NK-92 (cell line): ENCODE data around the gene AGPS.
"Not testable (repeated sequence)": the region's sequence is repeated elsewhere in the genome, so short reads cannot be mapped to it uniquely, and the experiment has no call there.

Experiments used
- DNase-seq: peaks from one replicate; lab custom pipeline; 2025; ENCODE audit not compliant: unreplicated experiment; lab: John Stamatoyannopoulos, UW

The AGPS gene

DNA sequence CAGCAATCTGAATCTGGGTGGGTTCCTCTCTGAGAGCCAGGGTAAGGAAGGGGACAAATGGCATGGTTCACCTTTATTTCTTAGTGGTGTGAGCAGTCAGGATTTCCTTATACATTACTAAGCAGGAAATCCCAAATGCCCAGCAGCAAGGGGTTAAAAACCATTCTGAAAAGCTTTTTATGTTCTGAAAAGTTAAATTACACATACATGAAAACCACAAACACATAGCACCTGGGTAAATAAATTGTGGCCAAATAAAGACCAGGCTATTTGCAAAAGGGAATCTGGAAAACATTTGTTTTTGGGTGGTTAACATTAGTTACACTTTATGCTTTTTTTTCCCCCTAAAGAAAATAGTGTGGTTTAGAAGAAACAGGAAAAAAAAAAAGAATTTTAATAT is 156.1 kb downstream of the AGPS start:
- DNase-seq = no peak

DNA sequence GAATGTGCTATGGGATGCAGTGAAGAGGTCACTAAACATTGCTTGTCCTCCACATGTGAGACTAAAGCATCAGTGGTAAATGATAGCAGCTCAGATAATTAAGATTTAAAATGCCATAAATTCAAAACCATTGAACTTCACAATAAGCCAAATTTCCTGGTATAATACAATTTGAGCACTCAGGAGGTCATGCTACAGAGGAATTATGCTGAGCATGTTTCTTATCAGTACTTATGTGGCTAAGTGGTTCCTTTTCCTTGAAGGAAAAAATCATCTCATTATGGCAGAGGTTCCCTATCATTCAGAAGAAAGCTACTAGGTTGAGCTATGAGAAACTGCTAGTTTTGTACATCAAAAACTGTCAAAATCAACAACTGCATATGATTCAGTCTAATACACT is 156.6 kb downstream of the AGPS start:
- no peak for DNase-seq

DNA sequence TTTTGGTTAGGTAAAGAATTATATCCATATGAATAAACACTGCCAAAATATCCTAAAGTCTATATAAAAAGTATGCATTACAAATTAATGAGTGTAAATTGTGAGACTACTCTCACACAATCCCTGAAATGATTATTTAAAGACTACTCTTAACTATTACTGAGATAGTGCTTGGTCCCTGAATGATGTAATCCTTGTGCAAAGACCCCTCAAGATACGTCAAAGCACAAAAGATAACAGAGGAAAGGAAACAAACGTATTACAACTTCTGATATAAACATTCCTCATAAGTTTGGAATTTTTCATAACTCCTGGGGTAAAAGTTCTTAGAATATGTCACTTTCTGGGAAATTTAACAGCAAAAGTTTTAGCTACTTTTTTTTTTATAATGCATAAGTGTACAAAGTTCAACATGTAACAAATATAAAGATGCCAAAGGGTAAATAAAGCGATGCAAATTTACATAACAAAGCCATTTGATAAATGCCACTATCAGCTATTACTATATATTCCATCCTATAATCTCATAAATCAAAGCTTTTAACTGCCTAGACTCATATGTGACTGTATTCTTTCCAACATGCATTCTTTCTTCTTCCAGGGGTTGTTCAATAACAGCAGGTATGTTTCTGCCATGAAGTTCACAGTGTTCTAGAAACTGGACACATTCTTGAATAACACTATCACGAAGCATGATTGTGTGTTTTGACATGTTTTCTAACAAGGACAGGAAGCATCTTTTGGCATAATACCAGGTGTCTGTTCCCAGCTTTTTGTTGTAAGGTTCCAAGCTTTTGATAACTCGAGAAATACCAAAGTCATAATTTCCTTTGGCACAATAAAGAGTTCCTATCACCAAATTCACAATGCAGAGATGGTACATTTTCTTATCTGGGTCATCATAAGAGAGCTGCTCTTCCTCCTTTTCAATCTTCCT is 158.0 kb downstream of the AGPS start:
- DNase-seq = no peak

GRCh38 chr2:177551360-177551759 is 158.8 kb downstream of the AGPS start:
- not testable (repeated sequence) for DNase-seq

DNA sequence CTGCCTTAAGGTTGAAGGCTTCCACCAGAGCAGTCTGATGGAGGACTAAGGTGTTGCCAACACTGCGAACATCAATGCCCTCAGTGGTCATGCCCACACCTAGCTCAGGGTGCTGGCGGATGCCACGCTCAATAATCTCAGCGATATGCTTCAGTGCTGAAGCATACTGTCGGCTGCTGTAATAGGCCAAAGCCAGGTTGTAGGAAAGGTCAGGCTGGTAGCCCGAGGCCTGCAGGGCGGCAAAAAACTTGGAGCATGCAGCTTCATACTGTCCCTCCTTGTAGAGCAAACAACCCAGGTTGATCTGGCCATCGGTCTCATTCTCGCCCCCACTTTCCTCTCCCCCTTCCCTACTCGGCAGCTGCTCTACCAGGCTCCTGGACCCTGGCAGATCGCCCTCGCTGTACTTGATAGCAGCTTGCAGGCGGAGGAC is 159.4 kb downstream of the AGPS start:
- DNase-seq = no peak

- DNase-seq = peak; percentile 42
Measured at GRCh38 chr2:177552422-177553175, 160.0 kb downstream of the AGPS start.

GRCh38 chr2:177553176-177553884 is 160.8 kb downstream of the AGPS start:
- no peak for DNase-seq

DNA sequence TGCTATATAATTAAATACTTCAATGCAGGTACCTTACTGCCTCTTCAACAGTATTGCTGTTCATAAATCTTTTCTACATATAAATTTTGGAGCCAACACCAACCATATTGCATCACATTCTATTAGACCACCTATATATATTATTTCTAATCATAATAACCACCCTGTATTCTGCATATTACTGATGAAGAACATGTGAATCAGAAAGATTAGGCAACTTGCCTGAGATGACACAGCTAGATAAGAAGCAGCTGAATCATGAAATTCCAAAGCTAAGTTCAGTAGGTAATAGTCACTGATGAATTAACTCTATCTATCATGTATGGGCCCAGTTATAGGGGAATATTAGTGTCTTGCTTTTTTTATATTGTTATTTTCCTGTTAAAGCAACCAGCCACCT is 161.8 kb downstream of the AGPS start:
- no peak for DNase-seq

GRCh38 chr2:177556153-177556552 is 163.6 kb downstream of the AGPS start:
- no peak for DNase-seq

DNA sequence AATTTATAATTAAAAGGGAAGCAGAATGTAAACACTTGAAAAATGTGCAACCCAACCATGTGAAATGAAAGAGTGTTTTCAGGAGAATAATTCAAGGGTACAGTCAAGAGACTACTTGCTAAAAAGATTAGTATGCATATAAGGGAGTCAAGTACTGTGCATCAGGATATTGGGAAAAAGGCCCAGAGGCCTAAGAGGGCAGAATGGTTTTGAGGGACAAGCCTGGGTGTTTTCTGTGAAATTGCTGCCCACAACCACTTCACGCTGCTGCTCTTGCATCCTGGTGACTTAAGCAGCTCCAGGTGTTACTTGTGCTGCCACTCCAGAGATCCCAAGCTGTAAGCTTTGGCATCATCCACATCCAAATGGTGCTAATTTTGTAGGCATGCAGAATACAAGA is 165.2 kb downstream of the AGPS start:
- no peak for DNase-seq

- no peak for DNase-seq
Measured at GRCh38 chr2:177559638-177560037, 167.1 kb downstream of the AGPS start.

DNA sequence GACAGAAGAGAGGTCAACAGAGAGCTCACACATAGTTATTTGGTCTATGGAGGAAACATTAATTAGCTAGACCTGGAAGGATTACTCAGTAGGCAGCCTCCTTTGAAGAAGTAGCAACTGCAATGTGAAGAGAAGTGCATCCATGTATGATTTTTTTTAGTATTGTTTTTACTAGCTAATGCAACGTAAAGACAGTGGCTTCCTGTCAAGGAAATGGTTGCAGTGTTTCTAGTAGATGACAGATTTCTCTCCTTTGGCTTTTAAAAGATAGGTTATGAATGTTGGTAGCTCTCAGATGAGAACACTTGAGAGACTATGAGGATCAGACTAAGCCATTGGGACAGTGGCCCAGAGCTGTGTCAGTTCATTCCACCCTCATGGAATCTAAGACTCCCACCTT is 175.8 kb downstream of the AGPS start:
- no peak for DNase-seq

DNA sequence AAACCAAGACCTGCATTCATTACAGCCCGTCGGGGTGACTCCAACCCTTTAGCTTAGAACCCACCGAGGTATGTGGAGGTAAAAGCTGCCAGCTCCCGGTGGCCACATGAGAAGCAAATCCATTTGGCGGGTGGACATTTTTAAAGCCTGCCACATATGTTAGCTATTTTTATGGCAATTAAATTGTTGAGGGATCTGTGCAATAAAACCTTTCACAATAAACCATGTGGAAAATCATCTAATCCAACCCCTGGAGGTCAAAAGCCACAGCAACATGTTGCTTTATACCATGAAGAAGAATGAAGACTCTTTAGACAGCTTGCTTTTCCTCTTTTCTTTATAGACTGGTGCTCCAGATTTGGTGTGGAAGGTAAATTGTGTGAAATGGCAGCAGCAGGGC is 176.3 kb downstream of the AGPS start:
- no peak for DNase-seq

DNA sequence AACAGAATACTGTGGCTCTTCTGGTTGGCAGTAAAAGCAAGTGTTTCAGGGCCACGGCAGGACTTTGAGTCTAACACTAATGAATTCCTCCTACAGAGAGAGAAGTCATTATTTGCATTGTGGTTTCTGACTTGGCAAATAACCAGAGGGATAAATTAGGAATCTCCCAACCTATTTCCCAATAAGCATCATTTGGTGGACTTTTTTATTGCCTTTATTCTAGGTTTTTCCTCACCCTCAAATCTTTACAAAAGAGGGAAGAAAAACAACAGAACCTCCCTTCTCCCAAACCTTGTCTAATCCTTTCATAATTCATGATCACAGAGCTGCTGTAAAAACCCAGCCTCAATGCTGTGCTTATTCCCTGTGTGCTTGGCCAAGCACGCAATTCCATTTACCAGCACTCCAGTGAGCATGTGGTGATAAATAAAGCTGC is 179.7 kb downstream of the AGPS start:
- no peak for DNase-seq

GRCh38 chr2:177573120-177573519 is 180.5 kb downstream of the AGPS start:
- DNase-seq = no peak

DNA sequence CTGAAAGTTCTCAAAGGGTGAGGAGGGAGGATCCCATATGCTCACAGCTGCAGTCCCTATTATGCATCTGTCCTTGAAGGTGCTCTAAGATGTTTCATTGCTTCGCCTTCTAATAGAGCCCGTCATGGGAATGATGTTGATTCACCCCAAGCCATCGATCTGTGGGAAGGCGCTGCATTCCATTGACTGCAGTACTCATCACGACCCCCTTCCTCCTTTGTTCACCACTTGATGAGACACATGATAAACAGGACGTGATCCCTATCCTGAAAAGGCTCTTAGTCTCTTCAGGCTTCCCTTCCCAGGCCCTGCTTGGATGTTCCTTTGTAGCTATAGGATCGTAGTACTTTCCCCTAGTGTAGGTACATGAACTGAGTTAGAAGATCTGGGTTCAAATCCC is 181.8 kb downstream of the AGPS start:
- DNase-seq = no peak

DNA sequence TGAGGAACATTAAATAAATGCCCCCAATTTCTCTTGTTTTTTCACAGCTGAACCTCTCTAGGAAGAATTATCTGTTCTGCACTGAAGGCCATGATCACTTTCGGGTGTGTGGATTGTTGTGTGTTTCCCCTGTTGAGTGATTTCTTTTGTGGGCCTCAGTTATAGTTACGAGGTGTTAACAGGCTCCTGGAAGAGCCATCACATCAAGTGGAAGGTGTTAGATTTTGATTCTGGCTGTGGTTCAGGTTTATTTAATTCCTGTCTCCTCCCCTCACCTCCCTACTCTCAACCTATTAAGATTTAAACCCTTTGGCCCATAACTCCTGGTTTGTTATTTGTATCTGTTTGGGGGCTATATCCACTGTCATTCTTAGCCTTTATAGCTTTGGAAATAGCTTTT is 182.8 kb downstream of the AGPS start:
- DNase-seq = no peak

DNA sequence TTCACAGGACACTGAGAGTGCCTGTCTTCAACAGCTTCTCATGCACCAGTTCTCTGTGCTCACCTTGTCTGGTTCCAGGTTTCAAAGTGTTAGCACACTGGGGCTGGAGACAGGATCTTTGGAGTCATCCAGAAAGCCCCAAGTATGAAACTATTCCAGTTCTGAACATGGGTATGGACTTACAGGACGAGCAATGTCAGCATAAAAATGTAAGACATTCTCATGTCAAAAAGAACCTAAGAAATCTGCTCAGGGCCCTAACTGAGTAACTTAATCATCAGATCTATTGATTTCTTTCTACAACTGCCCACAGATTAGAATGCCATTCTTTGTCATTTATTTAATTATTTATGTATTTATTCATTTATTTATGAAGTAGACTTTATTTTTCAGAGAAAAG is 184.5 kb downstream of the AGPS start:
- no peak for DNase-seq

- DNase-seq = no peak
Measured at GRCh38 chr2:177578454-177578853, 185.9 kb downstream of the AGPS start.

GRCh38 chr2:177579486-177580036 is 187.0 kb downstream of the AGPS start:
- DNase-seq = no peak

- DNase-seq = no peak
Measured at GRCh38 chr2:177582000-177582399, 189.4 kb downstream of the AGPS start.
